Activated CD4-positive, alpha-beta T cell treated with anti-CD3 and anti-CD28 coated beads, Interleukin-2, amount 50 U/mL, for 1 hour (primary cell): Measurements from ENCODE around the gene TRRAP.
"Not testable (repeated sequence)": the region's sequence is repeated elsewhere in the genome, so short reads cannot be mapped to it uniquely, and the experiment has no call there.

Experiments
- DNase-seq: peaks from one replicate; pipeline ENCODE4 v3.0.0-alpha.2; 2020

TRRAP gene

DNA sequence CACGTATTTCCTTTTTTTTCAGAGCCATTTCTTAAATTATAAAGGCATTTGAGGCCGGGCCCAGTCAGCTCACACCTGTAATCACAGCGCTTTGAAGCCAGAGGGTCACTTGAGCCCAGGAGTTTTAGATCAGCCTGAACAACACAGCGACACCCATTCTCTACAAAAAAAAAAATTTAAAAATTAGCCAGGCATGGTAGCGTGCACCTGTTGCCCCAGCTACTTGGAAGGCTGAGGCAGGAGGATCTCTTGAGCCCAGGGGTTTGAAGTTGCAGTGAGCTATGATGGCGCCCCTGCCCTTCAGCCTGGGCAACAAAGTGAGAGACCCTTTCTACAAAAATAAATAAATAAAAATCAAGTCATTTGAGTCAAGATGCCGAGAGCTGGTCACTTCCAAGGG, 11.6 kb upstream of the TRRAP start:
- no peak for DNase-seq

DNA sequence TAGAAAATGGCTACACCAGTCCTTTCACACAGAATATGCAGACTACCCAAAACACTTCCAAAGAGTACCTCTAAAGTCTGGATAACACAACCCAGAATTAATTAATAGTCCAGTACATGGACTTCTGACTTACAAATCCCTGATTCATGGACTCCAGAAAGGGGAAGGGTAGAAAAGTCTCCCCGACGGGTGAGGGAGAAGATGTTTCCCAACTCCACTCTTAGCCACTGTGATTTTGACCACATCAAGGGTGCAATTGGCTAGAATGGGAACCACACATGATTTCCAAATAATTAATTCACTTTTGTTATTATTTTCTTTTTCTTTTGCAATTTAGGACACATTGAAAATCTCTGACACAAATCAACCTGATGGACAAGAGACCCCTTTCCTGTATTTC, 9.9 kb upstream of the TRRAP start:
- DNase-seq = no peak

DNA sequence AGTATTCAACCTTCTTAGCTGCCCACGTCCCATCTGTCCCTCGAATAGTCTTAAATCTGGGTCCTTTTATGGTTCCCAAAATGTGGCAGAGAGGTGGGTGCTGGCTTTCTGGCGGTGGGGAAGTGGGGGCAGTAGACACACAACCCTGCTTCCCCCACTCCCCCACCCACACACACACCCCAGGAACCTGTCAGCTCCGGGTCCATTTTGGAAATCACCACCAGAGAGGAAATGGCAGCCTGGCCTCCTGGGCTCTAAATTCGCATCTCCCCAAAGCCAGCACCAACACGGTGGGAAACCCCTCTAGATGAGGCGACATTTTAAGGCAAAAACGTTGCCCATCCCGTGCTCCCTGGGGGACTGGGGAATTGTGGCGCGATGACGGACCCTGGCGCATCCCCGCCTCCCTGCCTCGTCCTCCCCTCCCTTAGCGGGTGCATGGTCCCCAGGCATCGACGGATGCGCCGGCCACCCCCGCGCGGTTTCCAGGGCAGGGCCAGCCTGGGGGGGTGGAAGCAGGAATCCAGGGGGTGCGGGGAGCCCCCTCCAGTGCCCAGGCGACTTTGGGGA, 9.2 kb upstream of the TRRAP start:
- no peak for DNase-seq

DNA sequence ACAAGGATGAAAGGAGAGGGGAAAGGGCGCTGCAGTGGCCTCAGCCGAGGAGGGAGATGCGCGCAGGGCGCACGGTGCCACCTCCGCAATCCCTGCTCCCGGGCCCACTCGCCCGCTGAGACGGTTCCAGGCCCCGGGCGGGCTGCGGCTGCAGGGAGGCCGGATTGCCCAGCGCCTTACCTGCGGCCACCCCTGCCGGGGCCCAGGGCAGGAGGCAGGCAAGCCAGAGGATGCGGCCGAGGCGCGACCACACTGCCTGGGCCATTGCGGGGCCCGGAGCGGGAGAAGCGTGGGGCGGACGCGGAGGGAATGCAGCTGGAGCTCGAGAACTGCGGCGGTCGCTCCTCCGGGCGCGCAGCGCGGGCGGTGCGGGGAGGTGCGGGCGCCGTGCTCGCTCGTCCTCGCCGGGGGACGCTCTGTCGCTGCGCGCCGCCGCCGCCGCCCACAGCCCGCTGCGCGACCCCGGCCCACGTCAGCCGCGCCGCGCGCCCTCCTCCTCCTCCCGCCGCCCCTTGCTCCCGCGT, 8.7 kb upstream of the TRRAP start, which contains the start of gene TMEM130:
TMEM130 (minus strand) TSS at position 418 of the 524 bp plus-strand sequence; CDS start at position 265, 153 bp downstream.
- DNase-seq = no peak

DNA sequence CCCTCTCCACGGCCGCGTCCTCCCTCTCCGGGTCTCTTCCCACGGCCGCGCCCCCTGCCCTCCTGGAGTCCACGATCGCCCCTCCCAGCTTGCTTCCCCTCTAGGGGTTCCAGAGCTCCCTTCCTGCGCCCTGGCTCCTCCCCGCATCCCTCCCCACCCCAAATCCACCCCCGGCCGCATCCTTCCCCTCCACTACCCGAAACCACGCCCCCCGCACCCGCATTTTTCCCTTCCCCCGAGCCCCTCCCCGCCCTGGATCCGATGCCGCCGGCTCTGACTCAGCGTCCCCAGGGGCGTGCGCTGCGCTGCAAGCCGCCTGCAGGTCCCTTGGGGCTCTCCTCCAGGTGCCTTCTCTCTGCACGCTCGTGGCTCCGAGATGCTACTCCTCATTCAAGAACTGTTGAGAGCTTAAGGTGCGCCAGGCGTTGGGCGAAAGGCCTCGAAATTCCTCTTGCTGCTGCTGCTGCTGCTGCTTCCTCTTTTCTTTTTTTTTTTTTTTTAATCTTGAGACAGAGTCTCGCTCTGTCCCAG, 8.1 kb upstream of the TRRAP start:
- peak; percentile 68 for DNase-seq

DNA sequence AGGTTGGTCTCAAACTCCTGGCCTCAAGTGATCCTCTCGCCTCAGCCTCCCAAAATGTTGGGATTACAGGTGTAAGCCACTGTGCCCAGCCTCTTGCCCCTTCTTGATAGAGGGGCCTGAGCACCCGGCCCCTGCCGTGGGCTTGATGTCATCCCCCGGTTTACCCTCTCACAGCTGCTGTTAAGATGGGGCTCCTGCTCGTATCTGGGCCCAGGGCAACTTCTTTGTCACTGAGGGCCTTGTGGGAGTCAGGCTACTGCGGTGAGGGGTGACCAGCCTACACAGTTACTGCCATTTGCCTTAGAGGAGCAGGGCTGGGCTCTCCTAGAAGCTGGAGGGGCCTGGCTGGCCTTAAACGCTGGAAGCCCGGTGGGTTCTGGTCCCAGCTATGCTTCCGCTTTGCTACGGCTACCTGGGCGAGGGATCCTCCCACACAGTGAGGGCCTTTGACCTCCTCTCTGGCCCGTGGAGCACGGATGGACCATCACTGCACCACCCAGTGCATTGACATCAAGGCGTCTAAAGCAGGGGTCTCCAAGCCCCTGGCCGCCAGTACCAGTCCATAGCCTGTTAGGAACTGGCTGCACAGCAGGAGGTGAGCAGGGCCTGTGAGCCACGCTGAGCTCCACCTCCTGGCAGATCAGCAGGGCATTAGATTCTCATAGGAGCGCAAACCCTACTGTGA, 7.4 kb upstream of the TRRAP start:
- no peak for DNase-seq

DNA sequence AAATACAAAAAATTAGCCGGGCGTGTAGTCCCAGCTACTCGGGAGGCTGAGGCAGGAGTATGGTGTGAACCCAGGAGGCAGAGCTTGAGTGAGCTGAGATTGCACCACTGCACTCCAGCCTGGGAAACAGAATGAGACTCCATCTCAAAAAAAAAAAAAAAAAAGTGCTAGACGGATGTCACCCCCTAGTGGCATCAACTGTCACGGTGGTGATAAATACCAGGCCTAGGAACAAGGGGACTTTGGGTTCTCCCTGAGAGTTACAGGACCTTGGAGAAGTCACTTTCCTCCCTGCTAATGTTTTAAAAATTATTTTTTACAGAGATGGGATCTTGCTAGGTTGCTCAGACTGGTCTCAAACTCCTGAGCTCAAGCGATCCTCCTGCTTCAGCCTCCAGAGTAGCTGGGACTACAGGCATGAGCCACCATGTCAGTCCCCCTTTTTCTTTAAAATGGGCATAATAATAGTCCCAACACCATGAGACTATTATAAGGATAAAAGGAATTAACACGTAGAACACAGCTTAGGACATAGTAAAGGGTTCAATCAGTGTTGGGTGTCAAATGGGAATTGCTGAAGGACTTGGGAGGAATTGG, 5.9 kb upstream of the TRRAP start:
- DNase-seq = peak; percentile 13

DNA sequence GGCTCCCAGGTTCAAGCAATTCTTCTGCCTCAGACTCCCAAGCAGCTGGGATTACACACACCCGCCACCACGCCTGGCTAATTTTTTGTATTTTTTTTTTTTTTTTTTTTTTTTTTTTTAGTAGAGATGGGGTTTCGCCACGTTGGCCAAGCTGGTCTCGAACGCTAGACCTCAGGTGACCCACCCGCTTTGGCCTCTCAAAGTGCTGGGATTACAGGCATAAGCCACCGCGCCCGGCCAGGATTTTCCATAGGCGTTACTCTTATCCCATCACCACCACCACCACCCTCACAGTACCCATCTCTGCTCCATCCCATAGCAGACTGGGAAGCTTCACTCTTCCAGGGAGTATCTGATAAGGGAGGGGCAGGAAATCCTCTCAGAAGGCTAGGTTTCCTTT, 4.7 kb upstream of the TRRAP start:
- not testable (repeated sequence) for DNase-seq

DNA sequence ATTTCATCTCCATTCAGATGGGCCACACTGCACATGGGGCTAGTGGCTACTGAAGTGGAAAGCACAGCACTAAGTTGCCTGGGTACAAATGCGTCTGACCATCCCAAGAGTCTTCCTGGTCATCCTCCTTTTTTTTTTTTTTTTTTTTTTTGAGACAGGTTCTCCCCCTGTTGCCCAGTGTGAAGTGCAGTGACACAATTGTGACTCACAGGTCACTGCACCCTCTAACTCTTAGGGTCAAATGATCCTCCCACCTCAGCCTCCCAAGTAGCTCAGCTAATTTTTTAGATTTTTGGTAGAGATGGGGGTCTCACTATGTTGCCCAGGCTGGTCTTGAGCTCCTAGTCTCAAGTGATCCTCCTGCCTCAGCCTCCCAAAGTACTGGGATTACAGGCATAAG, 3.4 kb upstream of the TRRAP start:
- no peak for DNase-seq

DNA sequence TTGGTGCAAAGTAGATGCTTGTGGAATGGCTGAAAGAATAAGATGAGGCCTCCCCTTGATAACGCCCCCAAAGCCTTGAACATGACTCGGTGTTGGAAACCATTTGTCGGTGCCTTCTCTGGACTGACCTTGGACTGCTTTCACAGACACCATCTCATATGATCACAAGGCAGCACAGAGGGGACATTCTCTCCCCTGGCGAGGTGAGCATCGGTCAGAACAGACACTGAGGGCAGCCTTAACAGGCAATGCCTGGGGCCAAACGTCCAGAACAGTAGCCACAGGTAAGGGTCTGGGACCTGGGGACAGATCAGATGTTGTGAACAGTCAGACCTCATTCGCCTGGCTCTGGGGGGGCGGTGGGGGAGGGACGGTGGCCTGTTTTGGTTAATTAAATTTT, 2.8 kb upstream of the TRRAP start:
- no peak for DNase-seq

DNA sequence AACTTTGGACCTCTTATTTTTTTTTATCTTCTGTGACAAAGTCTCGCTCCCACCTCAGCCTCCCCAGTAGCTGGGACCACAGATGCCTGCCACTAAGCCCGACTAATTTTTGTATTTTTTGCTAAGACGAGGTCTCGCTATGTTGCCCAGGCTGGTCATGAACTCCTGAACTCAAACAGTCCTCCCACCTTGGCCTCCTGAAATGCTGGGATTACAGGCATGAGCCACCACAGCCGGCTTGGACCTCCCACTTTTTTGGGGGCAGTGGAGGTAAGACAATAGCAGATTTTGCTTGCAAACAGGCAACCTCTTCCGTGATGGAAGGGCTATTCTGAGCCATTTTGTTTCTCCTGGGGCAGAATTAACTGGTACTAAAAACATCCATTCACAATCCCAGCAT, 1.2 kb upstream of the TRRAP start:
- DNase-seq = no peak

DNA sequence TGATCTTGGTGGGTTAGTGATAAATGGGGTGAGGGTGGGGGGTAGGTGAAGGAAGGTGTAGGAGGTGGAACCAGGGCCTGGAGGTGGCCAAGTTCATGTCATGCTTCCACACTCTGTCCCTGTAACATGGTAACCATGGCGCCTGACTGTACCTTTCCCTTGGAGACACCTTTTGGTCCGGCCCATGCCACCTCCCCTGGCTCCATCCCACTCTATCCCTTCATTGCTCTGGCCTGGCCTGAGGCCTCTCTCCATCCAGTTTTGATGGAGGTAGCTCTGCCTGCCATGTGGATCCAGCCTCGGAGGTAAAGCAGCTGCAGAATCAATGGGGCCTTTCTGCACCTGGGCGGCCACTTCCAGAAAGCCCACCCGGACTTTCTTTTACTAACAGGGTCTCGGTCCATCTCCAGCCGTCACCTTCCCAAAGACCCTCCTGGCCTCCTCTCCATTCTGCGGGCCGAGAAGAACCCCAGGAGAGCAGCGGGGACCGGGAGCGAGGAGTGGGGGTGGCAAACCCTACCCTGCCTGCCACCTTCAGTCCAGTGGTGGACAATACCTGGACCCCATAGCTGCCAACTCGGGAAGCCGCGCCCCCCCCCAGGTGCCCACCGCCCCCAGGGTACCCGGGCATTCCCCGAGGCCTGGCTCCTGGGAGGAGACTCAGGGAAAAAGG, 504 bp upstream of the TRRAP start:
- no peak for DNase-seq

DNA sequence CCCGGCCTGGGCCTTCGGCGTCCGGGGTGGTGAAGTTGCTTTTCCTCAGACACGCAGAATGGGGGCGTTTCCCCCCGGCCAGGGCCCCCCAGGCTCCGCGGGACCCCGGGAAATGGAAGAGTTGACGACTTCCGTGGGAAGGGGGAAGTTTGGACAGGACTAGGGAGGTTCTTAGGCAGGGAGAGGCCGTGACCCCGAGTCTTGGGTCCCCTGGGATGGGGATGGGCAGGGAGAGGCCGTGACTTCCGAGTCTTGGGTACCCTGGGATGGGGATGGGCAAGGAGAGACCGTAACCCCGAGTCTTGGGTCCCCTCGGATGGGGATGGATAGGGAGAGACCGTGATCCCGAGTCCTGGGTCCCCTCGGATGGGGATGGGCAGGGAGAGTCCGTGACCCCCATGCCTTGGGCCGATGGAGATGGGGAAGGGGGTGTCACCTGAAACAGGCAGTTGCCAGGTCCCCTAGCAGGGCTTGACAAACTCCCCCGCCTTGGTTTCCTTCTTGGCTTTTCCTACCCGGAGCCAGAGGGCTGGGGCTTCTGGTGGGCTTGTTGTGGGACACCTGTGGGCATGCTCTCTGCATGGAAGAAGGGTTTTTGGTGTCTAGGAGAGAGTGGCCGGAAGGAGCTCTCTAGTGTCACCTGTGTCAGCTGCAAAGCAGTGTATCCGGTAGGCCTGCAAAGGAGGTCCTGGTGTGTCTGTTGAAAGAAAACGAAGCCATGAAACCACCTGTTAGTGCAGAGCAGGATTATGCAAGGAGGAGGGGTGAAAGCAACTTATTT, 1.1 kb downstream of the TRRAP start:
- DNase-seq = peak; percentile 60

DNA sequence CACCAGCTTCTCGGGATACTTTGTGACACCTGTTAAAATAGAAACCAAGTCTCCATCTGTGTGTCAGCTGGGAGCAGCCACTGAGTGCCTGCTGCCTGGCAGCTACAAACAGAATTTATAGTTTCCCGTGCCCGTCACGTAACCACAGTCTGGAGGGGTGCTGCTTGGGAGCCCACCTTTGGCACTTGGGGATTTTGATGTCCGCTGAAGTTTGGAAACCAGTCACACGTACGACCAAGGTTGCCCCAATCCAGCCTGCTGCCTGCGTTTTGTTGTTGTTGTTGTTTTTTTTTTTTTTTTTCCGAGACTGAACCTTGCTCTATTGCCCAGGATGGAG, 1.6 kb downstream of the TRRAP start:
- DNase-seq = no peak

DNA sequence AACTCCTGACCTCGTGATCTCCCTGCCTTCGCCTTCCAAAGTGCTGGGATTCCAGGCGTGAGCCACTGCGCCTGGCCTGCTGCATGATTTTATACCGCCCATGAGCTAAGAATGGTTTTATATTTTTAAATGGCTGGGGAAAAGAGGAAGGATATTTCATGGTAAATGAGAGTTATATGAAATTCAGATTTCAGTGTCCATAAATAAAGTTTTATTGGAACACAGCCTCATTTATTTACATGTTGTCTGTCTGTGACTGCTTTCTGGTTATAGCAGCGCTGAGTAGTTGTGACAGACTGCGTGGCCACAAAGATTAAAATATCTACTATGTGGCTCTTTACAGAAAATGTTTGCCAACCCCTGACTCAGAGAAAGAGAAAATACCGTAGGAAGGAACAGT, 2.2 kb downstream of the TRRAP start:
- no peak for DNase-seq

DNA sequence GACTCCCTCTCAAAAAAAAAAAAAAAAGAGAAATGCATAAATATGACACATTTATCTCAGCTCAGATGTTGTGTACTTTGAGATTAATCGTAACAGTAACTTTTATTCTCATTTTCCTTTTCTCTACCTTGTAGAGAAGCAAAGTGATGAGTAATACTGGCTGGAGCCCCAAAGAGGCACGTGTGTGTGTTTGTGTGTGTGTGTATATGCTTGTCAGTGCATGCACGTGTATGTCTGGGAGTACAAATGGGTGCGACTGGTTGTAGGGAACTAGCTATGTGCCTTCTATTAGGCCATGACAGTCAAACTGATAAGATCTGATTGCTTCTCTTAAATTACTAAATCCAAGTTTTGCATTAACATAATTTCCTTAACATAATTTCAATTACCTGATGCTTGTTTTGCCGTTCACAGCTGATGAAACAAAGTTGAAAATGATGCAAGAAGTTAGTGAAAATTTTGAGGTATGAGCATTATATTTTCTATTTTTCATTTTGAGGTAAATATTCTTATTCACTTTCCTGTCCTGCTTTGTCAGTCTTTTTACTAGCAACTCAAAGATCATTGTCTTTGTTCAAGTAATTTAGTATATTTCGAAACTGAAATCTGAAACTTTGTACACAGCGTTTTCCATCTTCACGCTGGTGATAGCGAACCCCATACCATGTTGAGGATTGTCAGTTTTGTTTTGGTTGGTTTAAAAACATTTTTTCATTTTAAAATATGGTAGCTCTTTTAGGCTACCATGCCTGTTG, 3.4 kb downstream of the TRRAP start:
- no peak for DNase-seq

DNA sequence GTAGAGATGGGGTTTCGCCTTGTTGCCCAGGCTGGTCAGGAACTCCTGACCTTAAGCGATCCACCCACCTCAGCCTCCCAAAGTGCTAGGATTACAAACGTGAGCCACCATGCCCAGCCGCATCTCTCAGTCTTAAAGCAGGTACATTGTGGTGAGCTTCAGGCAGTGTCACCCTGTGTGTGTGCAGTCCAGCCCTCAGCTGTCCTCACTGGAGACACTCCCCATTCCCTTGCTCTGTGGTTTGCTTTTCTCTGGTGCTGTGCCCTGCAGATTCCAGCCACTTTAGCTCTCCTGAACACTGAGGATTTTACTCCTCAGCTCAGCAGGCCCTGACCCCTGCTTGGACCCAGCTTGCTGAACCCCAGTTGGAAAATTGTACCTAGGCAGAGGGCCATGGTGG, 6.1 kb downstream of the TRRAP start:
- no peak for DNase-seq

DNA sequence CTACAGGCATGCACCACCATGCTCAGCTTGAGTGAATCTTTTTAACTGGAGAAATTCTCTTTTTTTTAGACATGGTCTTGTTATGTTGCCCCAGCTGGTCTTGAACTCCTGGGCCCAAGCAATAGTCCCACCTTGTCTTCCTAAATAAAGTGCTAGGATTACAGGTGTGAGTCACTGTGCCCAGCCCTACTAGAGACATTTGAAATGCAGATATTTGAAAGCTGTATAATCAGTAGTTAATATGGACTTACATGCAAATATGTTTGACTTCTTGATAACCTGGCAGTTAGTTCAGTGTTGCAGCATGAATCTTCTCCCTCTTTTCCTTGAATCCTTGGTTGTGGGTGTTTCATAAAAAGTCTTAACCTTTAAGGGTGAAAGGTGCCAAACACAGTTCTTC, 8.7 kb downstream of the TRRAP start:
- DNase-seq = no peak

DNA sequence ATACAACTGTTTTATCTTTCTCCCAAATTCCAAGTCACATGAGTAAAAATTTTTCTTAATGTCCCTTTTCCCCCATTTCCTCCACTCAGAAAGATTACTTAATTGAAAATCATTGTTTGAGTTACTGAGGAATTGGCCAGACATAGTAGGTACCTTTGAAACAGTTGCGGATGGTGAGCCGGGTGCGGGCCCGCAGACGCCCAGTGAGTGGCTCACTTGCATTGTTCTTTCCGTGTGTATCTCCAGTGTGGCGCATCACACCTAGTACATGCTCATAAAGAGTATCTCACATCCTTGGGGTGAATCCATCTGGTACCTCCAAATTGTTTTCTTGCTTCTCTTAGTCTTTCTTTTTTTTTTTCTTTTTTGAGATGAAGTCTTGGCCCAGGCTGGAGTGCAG, 14.3 kb downstream of the TRRAP start:
- DNase-seq = no peak

DNA sequence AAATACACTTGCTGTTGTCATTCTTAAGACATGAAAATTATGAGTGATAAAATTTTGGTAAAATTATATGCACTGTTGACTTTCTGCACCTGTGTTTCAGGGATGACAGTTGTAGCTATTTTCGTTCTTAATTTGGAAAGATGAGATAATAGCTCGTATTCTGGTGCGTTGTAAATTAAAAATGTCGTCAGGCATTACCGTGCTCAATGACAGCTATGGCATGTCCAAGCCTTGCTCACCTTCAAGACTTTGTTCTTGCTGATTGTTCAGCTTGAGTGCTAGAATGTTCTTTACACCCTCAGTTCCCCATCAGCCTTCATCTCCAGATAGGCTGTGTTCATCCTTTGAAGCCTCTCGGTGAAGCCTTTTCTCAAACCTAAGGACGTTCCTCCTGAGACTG, 21.5 kb downstream of the TRRAP start:
- no peak for DNase-seq

DNA sequence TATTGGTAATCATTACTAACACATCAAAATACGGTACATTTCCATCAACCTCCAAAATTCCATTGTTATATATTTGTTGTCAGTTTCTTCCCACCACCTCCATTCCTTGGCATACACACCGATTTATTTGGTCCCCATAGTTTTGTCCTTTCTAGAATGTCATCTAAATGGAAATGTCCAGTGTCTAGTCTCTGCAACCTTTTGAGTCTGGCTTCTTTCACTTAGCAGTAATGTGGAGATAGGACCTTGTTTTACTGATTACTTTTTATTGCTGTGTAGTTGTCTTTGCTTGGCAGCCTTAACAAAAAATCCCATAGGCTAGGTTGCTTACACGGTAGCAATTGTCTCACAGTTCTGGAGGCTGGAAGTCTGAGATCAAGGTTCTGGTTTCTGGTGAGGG, 22.5 kb downstream of the TRRAP start:
- DNase-seq = no peak

DNA sequence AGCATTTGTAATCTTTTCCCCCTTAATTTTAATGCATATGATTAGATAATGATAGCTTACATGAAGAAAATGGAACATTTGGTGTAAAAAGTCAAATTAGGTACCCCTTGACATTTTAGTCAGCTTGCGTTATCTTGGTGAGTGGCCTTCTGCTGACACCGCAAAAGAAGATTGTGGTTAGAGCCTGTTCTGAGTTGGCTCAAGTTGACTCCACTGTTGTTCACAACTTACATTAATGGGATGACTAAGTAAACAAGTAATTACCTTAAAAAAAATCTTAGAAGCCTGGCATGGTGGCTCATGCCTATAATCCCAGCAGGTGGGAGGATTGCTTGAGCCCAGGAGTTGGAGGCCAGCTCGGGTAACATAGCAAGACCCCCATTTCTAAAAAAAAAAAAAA, 24.2 kb downstream of the TRRAP start:
- DNase-seq = no peak
